Stomach (tissue), 9 donors: ENCODE measurements around the gene KRT34. TPM values are rescaled to one million over a fixed set of nuclear protein-coding genes. Genes with fewer than 3 reads are reported as not detected.

Experiments used
- DNase-seq, 2 donors: peaks; one replicate each; pipeline versions ENCODE4 v3.0.0 to v3.0.0-alpha.2; 2013 to 2019
- H3K27ac ChIP-seq, 5 donors: fragments of 200-600 bp in 4 of 5; sonication (generic) in 4 of 5; one replicate each; pipeline ENCODE4 v1.5.1; 2013 to 2019; ENCODE audit warnings: mild to moderate bottlenecking in 1 of 5, moderate library complexity in 1 of 5
- H3K27me3 ChIP-seq, 3 donors: fragments of 200-600 bp; sonication (generic); one replicate each; pipeline ENCODE4 v1.5.1; 2017 to 2019; ENCODE audit warnings: mixed run types in 1 of 3
- H3K36me3 ChIP-seq, 4 donors: fragments of 200-600 bp; sonication (generic); 1 replicate in 3 of 4; 2 replicates in 1 of 4; pipeline ENCODE4 v1.5.1; 2016 to 2019
- H3K4me1 ChIP-seq, 4 donors: fragments of 200-600 bp; sonication (generic); one replicate each; pipeline ENCODE4 v1.5.1; 2016 to 2019
- H3K4me3 ChIP-seq, 4 donors: fragments of 200-600 bp; sonication (generic) in 3 of 4; one replicate each; pipeline ENCODE4 v1.5.1; 2016 to 2019; ENCODE audit warnings: mild to moderate bottlenecking in 1 of 4
- H3K9me3 ChIP-seq, 4 donors: fragments of 200-600 bp; sonication (generic); one replicate each; pipeline ENCODE4 v1.5.1; 2016 to 2019
- EP300 ChIP-seq: sonication (generic); formaldehyde crosslinking; IDR thresholded peaks from one replicate; pipeline ENCODE4 v1.6.1; 2017; ENCODE audit warnings: antibody characterized with exemption
- POLR2A ChIP-seq, 4 donors: fragments of 450-650 bp; IDR thresholded peaks; one replicate each; pipeline ENCODE4 v1.6.1; 2016; ENCODE audit warnings: antibody characterized with exemption in 4 of 4, control low read depth in 2 of 4, mild to moderate bottlenecking in 1 of 4, moderate library complexity in 1 of 4
- POLR2AphosphoS5 ChIP-seq, 3 donors: sonication (generic); formaldehyde crosslinking; IDR thresholded peaks; one replicate each; pipeline ENCODE4 v1.6.1; 2016; ENCODE audit warnings: antibody characterized with exemption in 3 of 3
- WGBS, 5 donors: extraction: QIAGEN DNeasy Blood & Tissue Kit in 3 of 5; methylation state at CpG; one replicate each; pipeline versions ENCODE4 v1.1.5 to v1.1.7; 2013 to 2018; 5-methylcytosine and 5-hydroxymethylcytosine counted together
- intact Hi-C: fragments of 100-400 bp; cut with DNase I; formaldehyde crosslinking; loops from one replicate; pipeline ENCODE4 v1.15.1; 2023; ENCODE audit warnings: low total_unique reads
- polyA plus RNA-seq, 3 donors: library from polyadenylated mRNA; stranded (reverse); fragments of 200-250 nt; gene quantifications; one replicate each; pipeline ENCODE4 v1.2.3, GENCODE V29; 2013
- total RNA-seq, 5 donors: library from RNA; depleted of rRNA; stranded (reverse); fragments of >200 nt; gene quantifications; one replicate each; pipeline versions ENCODE4 v1.1.0 to v1.2.3, GENCODE V29; 2014 to 2016
- TF ChIP-seq, protein P1 (sequence below), 7 experiments: fragments of 450-650 bp in 4 of 7; fragments of 200-600 bp in 3 of 7; sonication (generic) in 3 of 7; IDR thresholded peaks; one replicate each; pipeline ENCODE4 v1.5.1; 2016 to 2019; ENCODE audit warnings: antibody characterized with exemption in 7 of 7, control low read depth in 2 of 7, mild to moderate bottlenecking in 1 of 7
- donor health status: healthy with polysubstance abuse.
- donor health status: Bipolar disorder and iron deficiency.
- donor health status: healthy.

KRT34 gene
- total and polyA plus RNA-seq, 8 donors: 0.20 TPM; not detected in 7

DNA sequence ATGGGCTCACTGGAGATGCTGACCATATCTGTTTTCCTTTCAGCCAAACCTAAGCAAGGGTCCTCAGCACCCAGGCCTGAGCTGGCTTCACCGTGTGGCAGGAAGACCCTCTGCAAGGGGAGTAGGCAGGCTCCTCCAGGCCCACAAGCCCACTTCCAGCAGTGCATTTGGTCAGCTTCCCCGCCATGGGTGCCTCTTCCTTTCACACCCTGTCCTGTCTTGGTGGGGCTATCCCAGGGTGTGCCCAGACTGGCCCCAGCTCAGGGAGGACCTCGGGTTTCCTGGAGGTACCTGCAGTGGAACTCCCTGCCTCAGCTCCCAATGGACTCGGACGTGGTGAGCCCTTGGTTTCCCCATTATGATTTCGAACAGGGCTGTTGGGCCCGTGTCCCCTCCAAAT is 53.9 kb downstream of the KRT34 start:
- no peaks in the 10 kb centered on the region for H3K36me3 ChIP-seq
- no peaks in the 10 kb centered on the region for H3K4me1 ChIP-seq
- 81 to 92% (median 91%) methylated on average over 2 to 7 of the region's 7 CpGs for WGBS, 5 donors
- no peaks in the 10 kb centered on the region for H3K9me3 ChIP-seq
- TF ChIP-seq EP300 (no peak), POLR2AphosphoS5 (IDR thresholded peaks at IDR 0.05) (no peak), POLR2A (IDR thresholded peaks at IDR 0.05) (no peak)
- TF ChIP-seq, protein P1, sequence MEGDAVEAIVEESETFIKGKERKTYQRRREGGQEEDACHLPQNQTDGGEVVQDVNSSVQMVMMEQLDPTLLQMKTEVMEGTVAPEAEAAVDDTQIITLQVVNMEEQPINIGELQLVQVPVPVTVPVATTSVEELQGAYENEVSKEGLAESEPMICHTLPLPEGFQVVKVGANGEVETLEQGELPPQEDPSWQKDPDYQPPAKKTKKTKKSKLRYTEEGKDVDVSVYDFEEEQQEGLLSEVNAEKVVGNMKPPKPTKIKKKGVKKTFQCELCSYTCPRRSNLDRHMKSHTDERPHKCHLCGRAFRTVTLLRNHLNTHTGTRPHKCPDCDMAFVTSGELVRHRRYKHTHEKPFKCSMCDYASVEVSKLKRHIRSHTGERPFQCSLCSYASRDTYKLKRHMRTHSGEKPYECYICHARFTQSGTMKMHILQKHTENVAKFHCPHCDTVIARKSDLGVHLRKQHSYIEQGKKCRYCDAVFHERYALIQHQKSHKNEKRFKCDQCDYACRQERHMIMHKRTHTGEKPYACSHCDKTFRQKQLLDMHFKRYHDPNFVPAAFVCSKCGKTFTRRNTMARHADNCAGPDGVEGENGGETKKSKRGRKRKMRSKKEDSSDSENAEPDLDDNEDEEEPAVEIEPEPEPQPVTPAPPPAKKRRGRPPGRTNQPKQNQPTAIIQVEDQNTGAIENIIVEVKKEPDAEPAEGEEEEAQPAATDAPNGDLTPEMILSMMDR (IDR thresholded peaks at IDR 0.05): no peak
- DNase-seq: no peak
- intact Hi-C loops: loop anchor here (10.0 kb wide), 1 partner anchor 423 kb away; no protein-coding TSS in a partner anchor
- H3K27ac ChIP-seq: no peak overlapping the region
- H3K27me3 ChIP-seq: peaks cover 0 to 8% (median 0%) of the 10 kb centered on the region in 3 donors
- H3K4me3 ChIP-seq: no peak overlapping the region

Other genes with a start within 250 kb of the KRT34 start
Only the 30 nearest of the 32 such genes appear.
- not detected for gene KRTAP4-5, start 232.5 kb downstream of the KRT34 start, total RNA-seq
- not detected for gene KRTAP4-5, start 232.5 kb downstream of the KRT34 start, polyA plus RNA-seq
- gene KRTAP4-4, start 221.6 kb downstream of the KRT34 start, total RNA-seq: not detected
- not detected for gene KRTAP4-4, start 221.6 kb downstream of the KRT34 start, polyA plus RNA-seq
- not detected for gene KRTAP4-3, start 214.1 kb downstream of the KRT34 start, total RNA-seq
- gene KRTAP4-3, start 214.1 kb downstream of the KRT34 start, polyA plus RNA-seq: not detected
- not detected for gene KRTAP4-2, start 204.1 kb downstream of the KRT34 start, total RNA-seq
- gene KRTAP4-2, start 204.1 kb downstream of the KRT34 start, polyA plus RNA-seq: not detected
- not detected for gene KRTAP4-1, start 197.4 kb downstream of the KRT34 start, total RNA-seq
- not detected for gene KRTAP4-1, start 197.4 kb downstream of the KRT34 start, polyA plus RNA-seq
- not detected for gene KRTAP9-1, start 192.4 kb downstream of the KRT34 start, total RNA-seq
- not detected for gene KRTAP9-1, start 192.4 kb downstream of the KRT34 start, polyA plus RNA-seq
- not detected for gene KRTAP9-2, start 155.7 kb downstream of the KRT34 start, total RNA-seq
- not detected for gene KRTAP9-2, start 155.7 kb downstream of the KRT34 start, polyA plus RNA-seq
- gene KRTAP9-3, start 149.9 kb downstream of the KRT34 start, total RNA-seq: not detected
- gene KRTAP9-3, start 149.9 kb downstream of the KRT34 start, polyA plus RNA-seq: not detected
- gene KRTAP9-8, start 144.3 kb downstream of the KRT34 start, total RNA-seq: not detected
- gene KRTAP9-8, start 144.3 kb downstream of the KRT34 start, polyA plus RNA-seq: not detected
- not detected for gene KRTAP9-4, start 132.6 kb downstream of the KRT34 start, total RNA-seq
- gene KRTAP9-4, start 132.6 kb downstream of the KRT34 start, polyA plus RNA-seq: not detected
- not detected for gene KRTAP9-9, start 126.9 kb downstream of the KRT34 start, total RNA-seq
- gene KRTAP9-9, start 126.9 kb downstream of the KRT34 start, polyA plus RNA-seq: not detected
- gene KRTAP9-6, start 116.9 kb downstream of the KRT34 start, total RNA-seq: not detected
- gene KRTAP9-6, start 116.9 kb downstream of the KRT34 start, polyA plus RNA-seq: not detected
- not detected for gene KRTAP9-7, start 106.6 kb downstream of the KRT34 start, total RNA-seq
- gene KRTAP9-7, start 106.6 kb downstream of the KRT34 start, polyA plus RNA-seq: not detected
- gene KRTAP29-1, start 79.5 kb downstream of the KRT34 start, total RNA-seq: not detected
- not detected for gene KRTAP29-1, start 79.5 kb downstream of the KRT34 start, polyA plus RNA-seq
- gene KRTAP16-1, start 73.0 kb downstream of the KRT34 start, total RNA-seq: not detected
- not detected for gene KRTAP16-1, start 73.0 kb downstream of the KRT34 start, polyA plus RNA-seq
- not detected for gene KRTAP17-1, start 66.6 kb downstream of the KRT34 start, total RNA-seq
- gene KRTAP17-1, start 66.6 kb downstream of the KRT34 start, polyA plus RNA-seq: not detected
- not detected for gene KRT33A, start 31.5 kb downstream of the KRT34 start, total RNA-seq
- under 1 TPM in 1 of 3 donors, not detected in 2; 0.45 TPM for gene KRT33A, start 31.5 kb downstream of the KRT34 start, polyA plus RNA-seq
- not detected for gene KRT33B, start 12.5 kb downstream of the KRT34 start, total RNA-seq
- gene KRT33B, start 12.5 kb downstream of the KRT34 start, polyA plus RNA-seq: not detected
- gene KRT31, start 15.3 kb upstream of the KRT34 start, total RNA-seq: not detected
- gene KRT31, start 15.3 kb upstream of the KRT34 start, polyA plus RNA-seq: 1 to 10 TPM in 1 of 3 donors, not detected in 2; 3.1 TPM
- gene KRT37, start 42.3 kb upstream of the KRT34 start, total RNA-seq: not detected
- gene KRT37, start 42.3 kb upstream of the KRT34 start, polyA plus RNA-seq: not detected
- not detected for gene KRT38, start 58.7 kb upstream of the KRT34 start, total RNA-seq
- not detected for gene KRT38, start 58.7 kb upstream of the KRT34 start, polyA plus RNA-seq
- gene KRT32, start 85.1 kb upstream of the KRT34 start, total RNA-seq: not detected
- 1 to 10 TPM in 1 of 3 donors, not detected in 2; 1.9 TPM for gene KRT32, start 85.1 kb upstream of the KRT34 start, polyA plus RNA-seq
- not detected for gene KRT35, start 98.8 kb upstream of the KRT34 start, total RNA-seq
- gene KRT35, start 98.8 kb upstream of the KRT34 start, polyA plus RNA-seq: not detected
- not detected for gene KRT36, start 107.6 kb upstream of the KRT34 start, total RNA-seq
- not detected for gene KRT36, start 107.6 kb upstream of the KRT34 start, polyA plus RNA-seq
- gene KRT13, start 123.3 kb upstream of the KRT34 start, total RNA-seq: 10 to 100 TPM in 2 of 5 donors, 1 to 10 TPM in 2, not detected in 1; 2.2 to 43.8 (median 11.1) TPM
- over 10,000 TPM in 1 of 3 donors, 10 to 100 TPM in 1, 1 to 10 TPM in 1; 1.1 to 12,460 (median 41.1) TPM for gene KRT13, start 123.3 kb upstream of the KRT34 start, polyA plus RNA-seq
- 1 to 10 TPM in 4 of 5 donors, not detected in 1; 1.6 to 9.4 (median 2.4) TPM for gene KRT15, start 136.6 kb upstream of the KRT34 start, total RNA-seq
- 1,000 to 10,000 TPM in 1 of 3 donors, 1 to 10 TPM in 2; 1.4 to 3,416 (median 4.7) TPM for gene KRT15, start 136.6 kb upstream of the KRT34 start, polyA plus RNA-seq
- gene KRT19, start 146.0 kb upstream of the KRT34 start, total RNA-seq: 1,000 to 10,000 TPM in 1 of 5 donors, 100 to 1,000 TPM in 4; 218 to 2,364 (median 659) TPM
- 1,000 to 10,000 TPM in 1 of 3 donors, 100 to 1,000 TPM in 2; 431 to 1,737 (median 761) TPM for gene KRT19, start 146.0 kb upstream of the KRT34 start, polyA plus RNA-seq
- not detected for gene KRT9, start 189.8 kb upstream of the KRT34 start, total RNA-seq
- gene KRT9, start 189.8 kb upstream of the KRT34 start, polyA plus RNA-seq: not detected
- gene KRT14, start 204.6 kb upstream of the KRT34 start, total RNA-seq: 1 to 10 TPM in 1 of 5 donors, not detected in 4; 1.3 TPM
- gene KRT14, start 204.6 kb upstream of the KRT34 start, polyA plus RNA-seq: 100 to 1,000 TPM in 1 of 3 donors, 1 to 10 TPM in 1, not detected in 1; 2.4 to 164 TPM
- gene KRT16, start 230.5 kb upstream of the KRT34 start, total RNA-seq: 1 to 10 TPM in 1 of 5 donors, not detected in 4; 1.1 TPM
- gene KRT16, start 230.5 kb upstream of the KRT34 start, polyA plus RNA-seq: 10 to 100 TPM in 1 of 3 donors, 1 to 10 TPM in 1, not detected in 1; 1.3 to 32.8 TPM